K562 (cell line): Measurements from ENCODE around the gene MAPRE2.

Source experiments
- ARNT ChIP-seq, 2 experiments: fragments of 450-650 bp; IDR thresholded peaks; 2 replicates each; pipeline ENCODE4 v1.6.1; 2016; ENCODE audit warnings: mild to moderate bottlenecking in 1 of 2
- CEBPB ChIP-seq: fragments of 450-650 bp; IDR thresholded peaks from 2 replicates; pipeline ENCODE4 v1.6.1; 2016; ENCODE audit warnings: missing genetic modification characterization, missing compliant biosample characterization
- FOXJ3 ChIP-seq: sonication (generic); formaldehyde crosslinking; IDR thresholded peaks from 2 replicates; pipeline ENCODE4 v1.4.0; 2020; ENCODE audit warnings: mild to moderate bottlenecking, missing genetic modification reagents
- FUS ChIP-seq: fragments of 200-400 bp; formaldehyde crosslinking; optimal IDR thresholded peaks from 2 replicates; pipeline ENCODE3; 2017; ENCODE audit warnings: low read depth, low read length
- GATA2 ChIP-seq: sonication (generic); formaldehyde crosslinking; IDR thresholded peaks from 2 replicates; pipeline ENCODE4 v1.4.0; 2020; ENCODE audit warnings: mild to moderate bottlenecking, missing genetic modification reagents
- HLTF ChIP-seq: fragments of 450-650 bp; IDR thresholded peaks from 2 replicates; pipeline ENCODE4 v1.6.1; 2016
- POLR2A ChIP-seq: fragments of 450-650 bp; conservative IDR thresholded peaks from 2 replicates; pipeline ENCODE4 v1.6.1; 2016
- POLR2AphosphoS5 ChIP-seq: IDR thresholded peaks from 2 replicates; pipeline ENCODE4 v1.6.1; 2011; ENCODE audit warnings: mild to moderate bottlenecking, low read depth, low read length, moderate library complexity; ENCODE audit not compliant: control insufficient read depth, insufficient read depth
- SMAD2 ChIP-seq: fragments of 150-350 bp; IDR thresholded peaks from 2 replicates; pipeline ENCODE4 v1.6.1; 2014; ENCODE audit warnings: low read depth, mild to moderate bottlenecking, low read length
- ZNF146 ChIP-seq: IDR thresholded peaks from one replicate; pipeline ENCODE4 v1.6.1; 2018; ENCODE audit warnings: missing compliant biosample characterization; ENCODE audit not compliant: unreplicated experiment
- ZNF274 ChIP-seq: IDR thresholded peaks from 2 replicates; pipeline ENCODE4 v1.6.1; 2011; ENCODE audit warnings: low read depth, mild to moderate bottlenecking, low read length, moderate library complexity, borderline replicate concordance
- TF ChIP-seq, protein P1 (sequence below): fragments of 450-650 bp; formaldehyde crosslinking; IDR thresholded peaks from 2 replicates; pipeline ENCODE4 v1.4.0; 2022; ENCODE audit warnings: missing genetic modification characterization
- TF ChIP-seq, protein P2 (sequence below): fragments of 200-600 bp; sonication (generic); IDR thresholded peaks from one replicate; pipeline ENCODE4 v1.6.1; 2012; ENCODE audit warnings: mild to moderate bottlenecking, low read depth, low read length, inconsistent platforms
- TF ChIP-seq, protein P3 (sequence below), 3 experiments: fragments of 200-800 bp in 1 of 3; sonication (Bioruptor generic) in 1 of 3; sonication (generic) in 1 of 3; formaldehyde crosslinking in 1 of 3; IDR thresholded peaks; 2 replicates each; pipeline versions ENCODE4 v1.6.1 to v1.8.0; 2016 to 2022; ENCODE audit warnings: mild to moderate bottlenecking in 2 of 3, missing compliant biosample characterization in 2 of 3, missing genetic modification characterization in 2 of 3, missing genetic modification reagents in 1 of 3

DNA sequence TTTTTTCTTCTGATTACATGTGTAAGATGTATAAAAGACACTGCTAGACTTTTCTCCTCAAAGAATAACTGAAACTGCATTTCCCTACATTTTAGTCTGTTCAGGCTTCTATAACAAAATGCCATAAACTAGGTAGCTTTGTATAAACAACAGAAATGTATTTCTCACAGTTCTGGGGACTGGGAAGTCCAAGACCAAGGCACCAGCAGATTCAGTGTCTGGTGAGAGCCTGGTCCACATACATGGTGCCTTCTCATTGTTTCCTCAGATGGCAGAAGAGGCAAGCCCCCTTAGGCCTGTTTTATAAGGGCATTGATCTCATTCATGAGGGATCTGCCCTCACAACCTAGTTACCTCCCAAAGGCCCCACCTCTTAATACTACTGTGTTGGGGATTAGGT is 71.5 kb downstream of the MAPRE2 start:
- TF ChIP-seq GATA2 (CRISPR knock-in tag): no peak
- TF ChIP-seq POLR2AphosphoS5: no peak
- no peak for TF ChIP-seq SMAD2
- no peak for TF ChIP-seq POLR2A
- TF ChIP-seq ZNF146 (CRISPR knock-in tag): no peak
- TF ChIP-seq, protein P1, sequence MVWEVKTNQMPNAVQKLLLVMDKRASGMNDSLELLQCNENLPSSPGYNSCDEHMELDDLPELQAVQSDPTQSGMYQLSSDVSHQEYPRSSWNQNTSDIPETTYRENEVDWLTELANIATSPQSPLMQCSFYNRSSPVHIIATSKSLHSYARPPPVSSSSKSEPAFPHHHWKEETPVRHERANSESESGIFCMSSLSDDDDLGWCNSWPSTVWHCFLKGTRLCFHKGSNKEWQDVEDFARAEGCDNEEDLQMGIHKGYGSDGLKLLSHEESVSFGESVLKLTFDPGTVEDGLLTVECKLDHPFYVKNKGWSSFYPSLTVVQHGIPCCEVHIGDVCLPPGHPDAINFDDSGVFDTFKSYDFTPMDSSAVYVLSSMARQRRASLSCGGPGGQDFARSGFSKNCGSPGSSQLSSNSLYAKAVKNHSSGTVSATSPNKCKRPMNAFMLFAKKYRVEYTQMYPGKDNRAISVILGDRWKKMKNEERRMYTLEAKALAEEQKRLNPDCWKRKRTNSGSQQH (CRISPR knock-in tag): no peak
- TF ChIP-seq, protein P2, sequence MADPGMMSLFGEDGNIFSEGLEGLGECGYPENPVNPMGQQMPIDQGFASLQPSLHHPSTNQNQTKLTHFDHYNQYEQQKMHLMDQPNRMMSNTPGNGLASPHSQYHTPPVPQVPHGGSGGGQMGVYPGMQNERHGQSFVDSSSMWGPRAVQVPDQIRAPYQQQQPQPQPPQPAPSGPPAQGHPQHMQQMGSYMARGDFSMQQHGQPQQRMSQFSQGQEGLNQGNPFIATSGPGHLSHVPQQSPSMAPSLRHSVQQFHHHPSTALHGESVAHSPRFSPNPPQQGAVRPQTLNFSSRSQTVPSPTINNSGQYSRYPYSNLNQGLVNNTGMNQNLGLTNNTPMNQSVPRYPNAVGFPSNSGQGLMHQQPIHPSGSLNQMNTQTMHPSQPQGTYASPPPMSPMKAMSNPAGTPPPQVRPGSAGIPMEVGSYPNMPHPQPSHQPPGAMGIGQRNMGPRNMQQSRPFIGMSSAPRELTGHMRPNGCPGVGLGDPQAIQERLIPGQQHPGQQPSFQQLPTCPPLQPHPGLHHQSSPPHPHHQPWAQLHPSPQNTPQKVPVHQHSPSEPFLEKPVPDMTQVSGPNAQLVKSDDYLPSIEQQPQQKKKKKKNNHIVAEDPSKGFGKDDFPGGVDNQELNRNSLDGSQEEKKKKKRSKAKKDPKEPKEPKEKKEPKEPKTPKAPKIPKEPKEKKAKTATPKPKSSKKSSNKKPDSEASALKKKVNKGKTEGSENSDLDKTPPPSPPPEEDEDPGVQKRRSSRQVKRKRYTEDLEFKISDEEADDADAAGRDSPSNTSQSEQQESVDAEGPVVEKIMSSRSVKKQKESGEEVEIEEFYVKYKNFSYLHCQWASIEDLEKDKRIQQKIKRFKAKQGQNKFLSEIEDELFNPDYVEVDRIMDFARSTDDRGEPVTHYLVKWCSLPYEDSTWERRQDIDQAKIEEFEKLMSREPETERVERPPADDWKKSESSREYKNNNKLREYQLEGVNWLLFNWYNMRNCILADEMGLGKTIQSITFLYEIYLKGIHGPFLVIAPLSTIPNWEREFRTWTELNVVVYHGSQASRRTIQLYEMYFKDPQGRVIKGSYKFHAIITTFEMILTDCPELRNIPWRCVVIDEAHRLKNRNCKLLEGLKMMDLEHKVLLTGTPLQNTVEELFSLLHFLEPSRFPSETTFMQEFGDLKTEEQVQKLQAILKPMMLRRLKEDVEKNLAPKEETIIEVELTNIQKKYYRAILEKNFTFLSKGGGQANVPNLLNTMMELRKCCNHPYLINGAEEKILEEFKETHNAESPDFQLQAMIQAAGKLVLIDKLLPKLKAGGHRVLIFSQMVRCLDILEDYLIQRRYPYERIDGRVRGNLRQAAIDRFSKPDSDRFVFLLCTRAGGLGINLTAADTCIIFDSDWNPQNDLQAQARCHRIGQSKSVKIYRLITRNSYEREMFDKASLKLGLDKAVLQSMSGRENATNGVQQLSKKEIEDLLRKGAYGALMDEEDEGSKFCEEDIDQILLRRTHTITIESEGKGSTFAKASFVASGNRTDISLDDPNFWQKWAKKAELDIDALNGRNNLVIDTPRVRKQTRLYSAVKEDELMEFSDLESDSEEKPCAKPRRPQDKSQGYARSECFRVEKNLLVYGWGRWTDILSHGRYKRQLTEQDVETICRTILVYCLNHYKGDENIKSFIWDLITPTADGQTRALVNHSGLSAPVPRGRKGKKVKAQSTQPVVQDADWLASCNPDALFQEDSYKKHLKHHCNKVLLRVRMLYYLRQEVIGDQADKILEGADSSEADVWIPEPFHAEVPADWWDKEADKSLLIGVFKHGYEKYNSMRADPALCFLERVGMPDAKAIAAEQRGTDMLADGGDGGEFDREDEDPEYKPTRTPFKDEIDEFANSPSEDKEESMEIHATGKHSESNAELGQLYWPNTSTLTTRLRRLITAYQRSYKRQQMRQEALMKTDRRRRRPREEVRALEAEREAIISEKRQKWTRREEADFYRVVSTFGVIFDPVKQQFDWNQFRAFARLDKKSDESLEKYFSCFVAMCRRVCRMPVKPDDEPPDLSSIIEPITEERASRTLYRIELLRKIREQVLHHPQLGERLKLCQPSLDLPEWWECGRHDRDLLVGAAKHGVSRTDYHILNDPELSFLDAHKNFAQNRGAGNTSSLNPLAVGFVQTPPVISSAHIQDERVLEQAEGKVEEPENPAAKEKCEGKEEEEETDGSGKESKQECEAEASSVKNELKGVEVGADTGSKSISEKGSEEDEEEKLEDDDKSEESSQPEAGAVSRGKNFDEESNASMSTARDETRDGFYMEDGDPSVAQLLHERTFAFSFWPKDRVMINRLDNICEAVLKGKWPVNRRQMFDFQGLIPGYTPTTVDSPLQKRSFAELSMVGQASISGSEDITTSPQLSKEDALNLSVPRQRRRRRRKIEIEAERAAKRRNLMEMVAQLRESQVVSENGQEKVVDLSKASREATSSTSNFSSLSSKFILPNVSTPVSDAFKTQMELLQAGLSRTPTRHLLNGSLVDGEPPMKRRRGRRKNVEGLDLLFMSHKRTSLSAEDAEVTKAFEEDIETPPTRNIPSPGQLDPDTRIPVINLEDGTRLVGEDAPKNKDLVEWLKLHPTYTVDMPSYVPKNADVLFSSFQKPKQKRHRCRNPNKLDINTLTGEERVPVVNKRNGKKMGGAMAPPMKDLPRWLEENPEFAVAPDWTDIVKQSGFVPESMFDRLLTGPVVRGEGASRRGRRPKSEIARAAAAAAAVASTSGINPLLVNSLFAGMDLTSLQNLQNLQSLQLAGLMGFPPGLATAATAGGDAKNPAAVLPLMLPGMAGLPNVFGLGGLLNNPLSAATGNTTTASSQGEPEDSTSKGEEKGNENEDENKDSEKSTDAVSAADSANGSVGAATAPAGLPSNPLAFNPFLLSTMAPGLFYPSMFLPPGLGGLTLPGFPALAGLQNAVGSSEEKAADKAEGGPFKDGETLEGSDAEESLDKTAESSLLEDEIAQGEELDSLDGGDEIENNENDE: no peak
- TF ChIP-seq CEBPB (tag): no peak
- TF ChIP-seq ZNF274: no peak
- TF ChIP-seq, protein P3, sequence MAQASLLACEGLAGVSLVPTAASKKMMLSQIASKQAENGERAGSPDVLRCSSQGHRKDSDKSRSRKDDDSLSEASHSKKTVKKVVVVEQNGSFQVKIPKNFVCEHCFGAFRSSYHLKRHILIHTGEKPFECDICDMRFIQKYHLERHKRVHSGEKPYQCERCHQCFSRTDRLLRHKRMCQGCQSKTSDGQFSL (CRISPR knock-in tag; IDR thresholded peaks at IDR 0.05): no peak
- TF ChIP-seq, protein P3 (tag; IDR thresholded peaks at IDR 0.05): no peak
- TF ChIP-seq FOXJ3 (CRISPR knock-in tag): no peak
- TF ChIP-seq HLTF: no peak
- TF ChIP-seq ARNT (IDR thresholded peaks at IDR 0.05): no peak
- TF ChIP-seq FUS: no peak
